Heart left ventricle (tissue), 13 donors: ENCODE results near the gene PRPF19.

Source experiments
- POLR2A ChIP-seq, 2 donors: fragments of 450-650 bp; IDR thresholded peaks; one replicate each; pipeline ENCODE4 v1.6.1; 2017; ENCODE audit warnings: antibody characterized with exemption in 2 of 2, mild to moderate bottlenecking in 2 of 2, moderate library complexity in 2 of 2
- TF ChIP-seq, protein P1 (sequence below), 12 donors: fragments of 200-600 bp; sonication (generic) in 4 of 12; IDR thresholded peaks; one replicate each; pipeline versions ENCODE4 v1.5.0 to v1.8.0; 2018 to 2022; ENCODE audit warnings: antibody characterized with exemption in 12 of 12, mild to moderate bottlenecking in 5 of 12
- donor health status: ischemic (EF 13 %, LVEDD 7.1; RV severe dilation, severe dysfunction).
- donor health status: DM: no; HTN: yes; CAD: no.
- donor health status: DM: no; HTN: no; CAD: no.
- donor health status: ischemic (EF 25% LVEDD 6.9; RV normal size, moderate dysfunction).
- donor health status: ischemic (EF 25% LVEDD 5.7; RV mildly dilated, moderate dysfunction).
- donor health status: ischemic (EF 35%, LVEDD 5.7; RV mildly dilated, moderate dysfunction).
- donor health status: nonischemic (EF 11% LVEDD 7.7; RV severe dilation, severe dysfunction).
- donor health status: DM: yes; HTN: yes; CAD: no.
- donor health status: PGD.
- donor health status: ischemic (EF 29% LVEDD 5.4; RV normal size, mild dysfunction).
- donor health status: nonischemic (EF 23%, LVEDD 6.1; RV moderate dilation, normal function).

DNA sequence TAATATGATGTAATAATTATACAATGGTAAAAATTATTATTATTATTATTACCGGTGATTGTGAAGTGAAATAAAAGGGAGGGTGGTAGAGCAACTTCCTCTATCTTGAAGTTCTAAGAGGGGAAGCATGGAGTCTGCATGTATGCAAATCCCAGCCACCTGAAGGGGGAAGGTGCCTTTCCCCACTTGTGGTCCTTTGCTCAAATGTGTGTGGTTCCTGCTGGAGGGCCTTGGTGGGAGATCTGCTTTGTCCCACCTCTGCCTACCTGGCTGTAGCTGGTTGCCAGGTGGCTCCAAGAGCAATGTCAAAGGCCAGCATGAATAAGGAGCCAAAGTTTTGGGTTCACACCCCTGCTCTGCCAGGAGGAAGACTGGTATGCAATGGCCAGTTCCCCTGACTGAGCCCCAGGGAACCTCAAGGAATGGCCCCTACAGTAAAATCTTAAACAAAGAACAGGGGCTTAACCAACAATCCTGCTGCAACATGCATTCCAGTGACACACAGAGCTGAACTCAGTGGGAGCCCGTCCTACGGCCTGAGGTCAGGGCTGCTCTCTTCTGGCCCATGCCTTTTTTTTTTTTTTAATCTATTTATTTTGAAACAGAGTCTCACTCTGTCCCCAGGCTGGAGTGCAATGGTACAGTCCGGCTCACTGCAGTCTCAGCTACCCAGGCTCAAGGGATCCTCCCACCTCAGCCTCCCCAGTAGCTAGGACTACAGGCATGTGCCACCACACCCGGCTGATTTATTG is 26.4 kb upstream of the PRPF19 start:
- TF ChIP-seq, protein P1, sequence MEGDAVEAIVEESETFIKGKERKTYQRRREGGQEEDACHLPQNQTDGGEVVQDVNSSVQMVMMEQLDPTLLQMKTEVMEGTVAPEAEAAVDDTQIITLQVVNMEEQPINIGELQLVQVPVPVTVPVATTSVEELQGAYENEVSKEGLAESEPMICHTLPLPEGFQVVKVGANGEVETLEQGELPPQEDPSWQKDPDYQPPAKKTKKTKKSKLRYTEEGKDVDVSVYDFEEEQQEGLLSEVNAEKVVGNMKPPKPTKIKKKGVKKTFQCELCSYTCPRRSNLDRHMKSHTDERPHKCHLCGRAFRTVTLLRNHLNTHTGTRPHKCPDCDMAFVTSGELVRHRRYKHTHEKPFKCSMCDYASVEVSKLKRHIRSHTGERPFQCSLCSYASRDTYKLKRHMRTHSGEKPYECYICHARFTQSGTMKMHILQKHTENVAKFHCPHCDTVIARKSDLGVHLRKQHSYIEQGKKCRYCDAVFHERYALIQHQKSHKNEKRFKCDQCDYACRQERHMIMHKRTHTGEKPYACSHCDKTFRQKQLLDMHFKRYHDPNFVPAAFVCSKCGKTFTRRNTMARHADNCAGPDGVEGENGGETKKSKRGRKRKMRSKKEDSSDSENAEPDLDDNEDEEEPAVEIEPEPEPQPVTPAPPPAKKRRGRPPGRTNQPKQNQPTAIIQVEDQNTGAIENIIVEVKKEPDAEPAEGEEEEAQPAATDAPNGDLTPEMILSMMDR (IDR thresholded peaks at IDR 0.05), result no peak
- TF ChIP-seq POLR2A (IDR thresholded peaks at IDR 0.05), result no peak
